Large intestine (tissue), 3 donors: ENCODE results near the gene NDNF. TPM values are rescaled to one million over a fixed set of nuclear protein-coding genes. Genes with fewer than 3 reads are reported as not detected.

Source experiments
- DNase-seq, 2 donors: peaks; one replicate each; pipeline versions ENCODE4 v3.0.0 to v3.0.0-alpha.2; 2013
- H3K27ac ChIP-seq: one replicate; pipeline ENCODE4 v1.5.1; 2013; ENCODE audit warnings: low read length
- H3K27me3 ChIP-seq: 2 replicates; pipeline ENCODE4 v1.6.1; 2013; ENCODE audit warnings: low read length; ENCODE audit not compliant: control insufficient read depth, insufficient read depth
- H3K36me3 ChIP-seq: 2 replicates; pipeline ENCODE4 v1.6.1; 2013; ENCODE audit warnings: low read length; ENCODE audit not compliant: control insufficient read depth, insufficient read depth
- H3K4me1 ChIP-seq: one replicate; pipeline ENCODE4 v1.6.1; 2013; ENCODE audit warnings: low read length; ENCODE audit not compliant: control insufficient read depth, insufficient read depth
- H3K4me3 ChIP-seq: one replicate; pipeline ENCODE4 v1.5.1; 2013; ENCODE audit warnings: low read length
- H3K9me3 ChIP-seq: one replicate; pipeline ENCODE4 v1.6.1; 2013; ENCODE audit warnings: mild to moderate bottlenecking, low read depth, low read length, moderate library complexity; ENCODE audit not compliant: control insufficient read depth
- WGBS: methylation state at CpG from one replicate; pipeline ENCODE4 v1.1.5; 2013; ENCODE audit warnings: low lambda C conversion rate; ENCODE audit not compliant: insufficient coverage; 5-methylcytosine and 5-hydroxymethylcytosine counted together
- polyA plus RNA-seq: library from polyadenylated mRNA; unstranded; fragments of 120-200 nt; gene quantifications from one replicate; pipeline ENCODE4 v1.2.1, GENCODE V29; 2013

Gene NDNF
- polyA plus RNA-seq, 1 donor = 13.6 TPM

GRCh38 chr4:121018543-121018942 is 53.8 kb downstream of the NDNF start:
- DNase-seq = no peak
- no peak overlapping the region for H3K4me3 ChIP-seq
- H3K27me3 ChIP-seq = no peaks in the 10 kb centered on the region
- H3K27ac ChIP-seq = no peak overlapping the region
- H3K9me3 ChIP-seq = no peaks in the 10 kb centered on the region
- no peaks in the 10 kb centered on the region for H3K36me3 ChIP-seq
- H3K4me1 ChIP-seq = peaks cover 31% of the 10 kb centered on the region
- no CpG with 5 or more reads among the region's 1 CpG for WGBS

- Histone ChIP-seq H3K36me3 (no peaks in the 10 kb centered on the region), H3K27me3 (no peaks in the 10 kb centered on the region), H3K9me3 (no peaks in the 10 kb centered on the region), H3K27ac (no peak overlapping the region), H3K4me1 (peaks cover 38% of the 10 kb centered on the region), H3K4me3 (no peak overlapping the region)
- peak in 1 of 2 donors; percentile 39 for DNase-seq
- 52% methylated on average over 2 of the region's 6 CpGs for WGBS
Observed at GRCh38 chr4:121016611-121017010, 55.7 kb downstream of the NDNF start.

- 83% methylated on average over 1 of the region's 1 CpG for WGBS
- Histone ChIP-seq H3K36me3 (no peaks in the 10 kb centered on the region), H3K4me3 (no peak overlapping the region), H3K4me1 (peaks cover 38% of the 10 kb centered on the region), H3K27me3 (no peaks in the 10 kb centered on the region), H3K27ac (peak overlapping the region; percentile 32), H3K9me3 (no peaks in the 10 kb centered on the region)
- no peak for DNase-seq
Observed at GRCh38 chr4:121015421-121015820, 56.9 kb downstream of the NDNF start.

GRCh38 chr4:121014544-121014943 is 57.8 kb downstream of the NDNF start:
- H3K4me3 ChIP-seq = no peak overlapping the region
- H3K4me1 ChIP-seq = peaks cover 43% of the 10 kb centered on the region
- H3K27ac ChIP-seq = peak overlapping the region; percentile 52
- peak in 1 of 2 donors; percentile 55 for DNase-seq
- no peaks in the 10 kb centered on the region for H3K27me3 ChIP-seq
- no peaks in the 10 kb centered on the region for H3K9me3 ChIP-seq
- 22% methylated on average over 1 of the region's 1 CpG for WGBS
- no peaks in the 10 kb centered on the region for H3K36me3 ChIP-seq

GRCh38 chr4:121011780-121012340 is 60.5 kb downstream of the NDNF start:
- no peak for DNase-seq

GRCh38 chr4:121011138-121011537 is 61.2 kb downstream of the NDNF start:
- no peak overlapping the region for H3K4me3 ChIP-seq
- no peaks in the 10 kb centered on the region for H3K9me3 ChIP-seq
- no CpG with 5 or more reads among the region's 2 CpGs for WGBS
- no peaks in the 10 kb centered on the region for H3K27me3 ChIP-seq
- peaks cover 52% of the 10 kb centered on the region for H3K4me1 ChIP-seq
- H3K27ac ChIP-seq = no peak overlapping the region
- no peaks in the 10 kb centered on the region for H3K36me3 ChIP-seq
- DNase-seq = no peak

More at GRCh38 chr4:121011780-121012340, 60.5 kb downstream of the NDNF start:
- Histone ChIP-seq H3K27ac (no peak overlapping the region), H3K4me3 (no peak overlapping the region), H3K4me1 (peaks cover 55% of the 10 kb centered on the region), H3K9me3 (no peaks in the 10 kb centered on the region), H3K27me3 (no peaks in the 10 kb centered on the region), H3K36me3 (no peaks in the 10 kb centered on the region)
- WGBS = 75% methylated on average over 1 of the region's 1 CpG

- H3K27ac ChIP-seq = no peak overlapping the region
- H3K4me1 ChIP-seq = peaks cover 51% of the 10 kb centered on the region
- no peak overlapping the region for H3K4me3 ChIP-seq
- whole genome bisulfite sequencing = 83% methylated on average over 2 of the region's 3 CpGs
- no peaks in the 10 kb centered on the region for H3K36me3 ChIP-seq
- H3K27me3 ChIP-seq = no peaks in the 10 kb centered on the region
- H3K9me3 ChIP-seq = no peaks in the 10 kb centered on the region
- no peak for DNase-seq
Observed at GRCh38 chr4:121009578-121010478, 62.5 kb downstream of the NDNF start.

GRCh38 chr4:121007660-121008059 is 64.7 kb downstream of the NDNF start:
- no peak overlapping the region for H3K4me3 ChIP-seq
- DNase-seq = no peak
- 0% methylated on average over 1 of the region's 1 CpG for WGBS

GRCh38 chr4:121003863-121004262 is 68.5 kb downstream of the NDNF start:
- no peaks in the 10 kb centered on the region for H3K36me3 ChIP-seq
- WGBS = 100% methylated on average over 1 of the region's 4 CpGs
- H3K4me1 ChIP-seq = peaks cover 23% of the 10 kb centered on the region
- DNase-seq = no peak
- H3K4me3 ChIP-seq = no peak overlapping the region
- H3K27ac ChIP-seq = no peak overlapping the region
- no peaks in the 10 kb centered on the region for H3K9me3 ChIP-seq
- H3K27me3 ChIP-seq = no peaks in the 10 kb centered on the region

More at GRCh38 chr4:121007660-121008059, 64.7 kb downstream of the NDNF start:
- no peaks in the 10 kb centered on the region for H3K36me3 ChIP-seq
- no peaks in the 10 kb centered on the region for H3K27me3 ChIP-seq
- no peak overlapping the region for H3K27ac ChIP-seq
- H3K9me3 ChIP-seq = no peaks in the 10 kb centered on the region
- H3K4me1 ChIP-seq = peaks cover 35% of the 10 kb centered on the region

GRCh38 chr4:120995266-120996010 is 76.9 kb downstream of the NDNF start:
- no CpG with 5 or more reads among the region's 1 CpG for WGBS
- Histone ChIP-seq H3K9me3 (no peaks in the 10 kb centered on the region), H3K4me1 (no peaks in the 10 kb centered on the region), H3K27me3 (no peaks in the 10 kb centered on the region), H3K27ac (no peak overlapping the region), H3K36me3 (no peaks in the 10 kb centered on the region), H3K4me3 (no peak overlapping the region)
- no peak for DNase-seq
